ENCODE measurements around the gene SLC9A9. TPM values are rescaled to one million over a fixed set of nuclear protein-coding genes. Genes with fewer than 3 reads are reported as not detected.
A peak's percentile ranks its signal among the peaks of the same experiment; 100 is the strongest.

Gene SLC9A9
- total RNA-seq, 2 experiments from 2014 or later = 12.2 TPM

DNA sequence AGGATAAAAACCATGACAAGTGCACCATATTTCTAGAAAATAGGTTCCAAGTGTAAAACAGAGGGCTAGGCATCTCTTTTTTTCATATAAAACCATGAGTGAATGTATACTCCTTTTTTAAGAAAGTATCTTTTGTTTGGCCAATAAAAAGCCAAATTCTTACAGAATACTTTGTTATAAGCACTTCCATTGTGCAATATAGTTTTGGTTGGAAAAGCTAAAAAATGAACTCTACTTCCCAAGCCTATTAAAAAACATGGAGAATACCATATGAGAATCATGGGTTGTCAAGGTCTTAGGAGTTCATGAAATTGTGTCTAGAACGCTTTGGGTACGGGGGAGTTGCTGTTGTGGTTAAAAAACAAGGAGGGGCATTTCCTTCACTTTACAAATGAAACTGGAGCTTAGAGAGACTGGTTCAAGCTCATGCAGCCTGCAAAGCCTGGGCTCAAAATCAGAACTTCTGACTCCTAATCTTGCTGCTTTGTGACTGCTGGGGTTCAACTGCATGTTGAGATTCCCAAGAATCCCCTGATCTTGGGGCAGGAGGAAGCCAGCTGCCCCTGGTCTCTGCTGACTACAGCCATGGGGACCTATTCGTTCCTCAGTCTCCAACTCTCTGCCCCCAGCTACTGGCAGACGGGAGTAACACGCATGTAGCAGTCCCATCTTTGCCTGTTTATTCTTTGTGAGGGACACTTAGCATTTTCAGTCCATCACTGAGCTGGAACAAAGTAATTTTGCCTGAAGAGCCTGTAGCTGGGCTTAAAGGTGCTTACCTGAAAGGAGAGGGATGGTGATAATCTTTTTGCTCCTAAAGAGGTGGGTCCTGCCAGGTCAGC lies 499.6 kb downstream of the SLC9A9 start:
- H3K4me1 Mint-ChIP-seq (ENCODE audit: low read depth) = peaks cover 65% of the 10 kb centered on the region
- H3K27me3 Mint-ChIP-seq = no peaks in the 10 kb centered on the region
- no peak overlapping the region for H3K4me3 ChIP-seq (ENCODE audit: low read length)
- peaks cover 10% of the 10 kb centered on the region for H3K4me1 ChIP-seq (ENCODE audit: insufficient read depth, low read length)
- intact Hi-C loops (cut with DNase I, micrococcal nuclease) = no loop called here
- H3K4me3 Mint-ChIP-seq = peak overlapping the region; percentile 54
- H3K36me3 Mint-ChIP-seq (ENCODE audit: low read depth) = no peaks in the 10 kb centered on the region
- DNase-seq (peak in 3 of 14 experiments; percentile 10 to 30 (median 12)), ATAC-seq (ENCODE audit: poor library complexity) (peak; percentile 64)
- CTCF ChIA-PET = no interaction called here
- no peaks in the 10 kb centered on the region for H3K9me3 Mint-ChIP-seq
- no peak for TF ChIP-seq CTCF (IDR thresholded peaks at IDR 0.05)
- POLR2A ChIA-PET = interaction anchor here (0.7 to 1.7 kb wide), 7 partner anchors 14 to 754 kb away, joined by 3 to 8 read pairs (median 3); no protein-coding TSS in a partner anchor
- no peaks in the 10 kb centered on the region for H3K9me3 ChIP-seq (ENCODE audit: control insufficient read depth in 1 of 2, insufficient read depth in 1 of 2, low read length in 2 of 2)
- no peaks in the 10 kb centered on the region for H3K36me3 ChIP-seq (ENCODE audit: insufficient read depth, low read length)
- peak overlapping the region; percentile 64 for H3K27ac Mint-ChIP-seq
- no peaks in the 10 kb centered on the region for H3K27me3 ChIP-seq (ENCODE audit: control insufficient read depth in 1 of 2, insufficient read depth in 2 of 2, low read length in 2 of 2)
- no peak overlapping the region for H3K27ac ChIP-seq (ENCODE audit: low read depth in 1 of 2, low read length in 2 of 2)

DNA sequence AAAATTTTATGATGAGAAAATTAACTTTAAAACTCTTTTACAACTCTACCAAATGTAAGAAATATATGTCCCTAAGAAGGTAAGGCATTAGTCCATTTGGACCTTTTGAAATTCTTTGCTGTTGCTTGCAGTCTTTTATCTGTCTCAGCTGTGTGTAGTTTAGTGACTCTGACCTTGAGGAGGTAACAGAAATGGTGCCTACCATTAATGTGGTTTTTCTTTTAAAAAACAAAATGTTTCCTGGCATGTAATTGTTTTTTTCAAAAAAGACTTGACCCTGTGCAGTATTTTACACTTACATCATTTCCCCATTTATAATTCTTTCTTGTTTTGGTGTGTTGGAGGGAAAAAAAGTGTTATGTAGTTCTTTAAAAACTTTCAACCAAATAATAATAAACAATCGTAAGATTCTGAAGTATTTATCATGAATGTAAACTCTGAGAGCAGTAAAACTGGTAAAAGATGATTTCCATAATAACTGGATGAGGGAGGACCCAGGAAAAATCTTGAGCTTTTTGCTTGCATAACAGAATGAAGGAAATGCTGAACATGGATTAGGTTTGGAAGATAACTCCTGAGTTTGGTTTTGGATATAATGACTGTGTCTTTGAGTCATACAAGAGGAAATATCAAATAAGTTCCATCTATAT lies 503.6 kb downstream of the SLC9A9 start:
- ATAC-seq (ENCODE audit: poor library complexity) = no peak

GRCh38 chr3:143343944-143344343 lies 504.3 kb downstream of the SLC9A9 start:
- peaks cover 35% of the 10 kb centered on the region for H3K4me1 Mint-ChIP-seq (ENCODE audit: low read depth)
- H3K4me3 ChIP-seq (ENCODE audit: low read length) = no peak overlapping the region
- H3K4me3 Mint-ChIP-seq = no peak overlapping the region
- peaks cover 4% of the 10 kb centered on the region for H3K4me1 ChIP-seq (ENCODE audit: insufficient read depth, low read length)
- CTCF ChIA-PET = no interaction called here
- POLR2A ChIA-PET = interaction anchor here (0.6 kb wide), 1 partner anchor 209 kb away, joined by 5 read pairs; no protein-coding TSS in a partner anchor
- no peaks in the 10 kb centered on the region for H3K9me3 Mint-ChIP-seq
- H3K27me3 Mint-ChIP-seq = no peaks in the 10 kb centered on the region
- TF ChIP-seq CTCF (IDR thresholded peaks at IDR 0.05) = no peak
- ATAC-seq (ENCODE audit: poor library complexity) = no peak
- H3K27ac ChIP-seq (ENCODE audit: low read depth in 1 of 2, low read length in 2 of 2) = no peak overlapping the region
- intact Hi-C loops (cut with DNase I, micrococcal nuclease) = no loop called here
- no peak overlapping the region for H3K27ac Mint-ChIP-seq
- no peaks in the 10 kb centered on the region for H3K27me3 ChIP-seq (ENCODE audit: control insufficient read depth in 1 of 2, insufficient read depth in 2 of 2, low read length in 2 of 2)
- no peak for DNase-seq
- H3K36me3 ChIP-seq (ENCODE audit: insufficient read depth, low read length) = no peaks in the 10 kb centered on the region
- H3K9me3 ChIP-seq (ENCODE audit: control insufficient read depth in 1 of 2, insufficient read depth in 1 of 2, low read length in 2 of 2) = no peaks in the 10 kb centered on the region
- no peaks in the 10 kb centered on the region for H3K36me3 Mint-ChIP-seq (ENCODE audit: low read depth)

More for the DNA sequence above, 503.6 kb downstream of the SLC9A9 start:
- Mint-ChIP-seq H3K27ac (no peak overlapping the region), H3K4me3 (no peak overlapping the region), H3K36me3 (ENCODE audit: low read depth) (no peaks in the 10 kb centered on the region), H3K9me3 (no peaks in the 10 kb centered on the region), H3K4me1 (ENCODE audit: low read depth) (peaks cover 41% of the 10 kb centered on the region), H3K27me3 (no peaks in the 10 kb centered on the region)
- Histone ChIP-seq H3K4me3 (ENCODE audit: low read length) (no peak overlapping the region), H3K27me3 (ENCODE audit: control insufficient read depth in 1 of 2, insufficient read depth in 2 of 2, low read length in 2 of 2) (no peaks in the 10 kb centered on the region), H3K27ac (ENCODE audit: low read depth in 1 of 2, low read length in 2 of 2) (no peak overlapping the region), H3K36me3 (ENCODE audit: insufficient read depth, low read length) (no peaks in the 10 kb centered on the region), H3K4me1 (ENCODE audit: insufficient read depth, low read length) (peaks cover 7% of the 10 kb centered on the region), H3K9me3 (ENCODE audit: control insufficient read depth in 1 of 2, insufficient read depth in 1 of 2, low read length in 2 of 2) (no peaks in the 10 kb centered on the region)
- intact Hi-C loops (cut with DNase I, micrococcal nuclease) = no loop called here
- TF ChIP-seq CTCF (IDR thresholded peaks at IDR 0.05) = no peak
- CTCF ChIA-PET = no interaction called here
- DNase-seq = peak in 1 of 14 experiments; percentile 12
- POLR2A ChIA-PET = interaction anchor here (0.6 kb wide), 1 partner anchor 210 kb away, joined by 5 read pairs; no protein-coding TSS in a partner anchor

Data from CD4-positive, alpha-beta T cell (primary cell).